Measurements from ENCODE around the gene HIGD1C. TPM values are rescaled to one million over a fixed set of nuclear protein-coding genes. Genes with fewer than 3 reads are reported as not detected.
"Not testable (repeated sequence)": the region's sequence is repeated elsewhere in the genome, so short reads cannot be mapped to it uniquely, and the experiment has no call there.

The HIGD1C gene
- total RNA-seq, 2 experiments from 2014 or later, result not detected

DNA sequence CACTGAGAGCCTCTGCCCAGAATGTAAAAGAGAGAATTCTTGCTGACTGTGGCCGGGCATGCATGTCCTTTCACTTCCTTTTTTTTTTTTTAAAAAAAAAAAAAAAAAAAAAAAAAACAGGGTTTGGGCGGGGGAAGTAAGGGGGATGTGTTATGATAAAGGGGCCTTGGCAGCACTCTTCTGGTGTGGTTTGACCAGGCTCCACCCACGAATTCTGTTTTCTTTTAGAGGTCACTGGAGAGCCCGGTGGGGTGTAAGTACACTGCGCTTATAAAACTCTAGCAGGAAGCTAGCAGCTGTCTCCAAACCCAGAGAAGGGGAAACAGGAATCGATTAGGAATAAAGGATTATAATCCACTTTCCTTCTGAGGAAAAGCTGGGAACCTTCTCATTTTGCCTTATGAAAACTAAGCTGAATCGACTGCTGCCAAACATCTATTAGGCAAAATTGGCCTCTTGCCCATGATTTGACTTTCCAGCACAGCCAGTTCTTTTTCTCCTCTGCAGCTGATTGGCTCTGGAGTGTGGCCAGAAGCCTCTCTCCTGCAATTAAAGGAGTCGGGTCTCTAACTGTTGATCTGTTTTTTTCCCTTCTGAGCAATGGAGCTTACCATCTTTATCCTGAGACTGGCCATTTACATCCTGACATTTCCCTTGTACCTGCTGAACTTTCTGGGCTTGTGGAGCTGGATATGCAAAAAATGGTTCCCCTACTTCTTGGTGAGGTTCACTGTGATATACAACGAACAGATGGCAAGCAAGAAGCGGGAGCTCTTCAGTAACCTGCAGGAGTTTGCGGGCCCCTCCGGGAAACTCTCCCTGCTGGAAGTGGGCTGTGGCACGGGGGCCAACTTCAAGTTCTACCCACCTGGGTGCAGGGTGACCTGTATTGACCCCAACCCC is 27.7 kb upstream of the HIGD1C start:
- H3K4me1 Mint-ChIP-seq (ENCODE audit: low read depth), result peaks cover 36% of the 10 kb centered on the region
- H3K27ac Mint-ChIP-seq, result peak overlapping the region; percentile 91
- H3K9me3 Mint-ChIP-seq, result no peaks in the 10 kb centered on the region
- intact Hi-C loops (cut with micrococcal nuclease), result no loop called here
- no peaks in the 10 kb centered on the region for H3K27me3 Mint-ChIP-seq
- peak; percentile 93 for ATAC-seq
- ChIA-PET CTCF (interaction anchor here (0.7 to 1.2 kb wide), 4 partner anchors 9 to 61 kb away, joined by 3 to 4 read pairs (median 3); no protein-coding TSS in a partner anchor), POLR2A (interaction anchor here (0.8 to 1.3 kb wide), 3 partner anchors 18 to 419 kb away, joined by 3 read pairs; no protein-coding TSS in a partner anchor)
- H3K4me3 Mint-ChIP-seq, result peak overlapping the region; percentile 70
- no peaks in the 10 kb centered on the region for H3K36me3 Mint-ChIP-seq (ENCODE audit: low read depth)
- TF ChIP-seq, protein P1, sequence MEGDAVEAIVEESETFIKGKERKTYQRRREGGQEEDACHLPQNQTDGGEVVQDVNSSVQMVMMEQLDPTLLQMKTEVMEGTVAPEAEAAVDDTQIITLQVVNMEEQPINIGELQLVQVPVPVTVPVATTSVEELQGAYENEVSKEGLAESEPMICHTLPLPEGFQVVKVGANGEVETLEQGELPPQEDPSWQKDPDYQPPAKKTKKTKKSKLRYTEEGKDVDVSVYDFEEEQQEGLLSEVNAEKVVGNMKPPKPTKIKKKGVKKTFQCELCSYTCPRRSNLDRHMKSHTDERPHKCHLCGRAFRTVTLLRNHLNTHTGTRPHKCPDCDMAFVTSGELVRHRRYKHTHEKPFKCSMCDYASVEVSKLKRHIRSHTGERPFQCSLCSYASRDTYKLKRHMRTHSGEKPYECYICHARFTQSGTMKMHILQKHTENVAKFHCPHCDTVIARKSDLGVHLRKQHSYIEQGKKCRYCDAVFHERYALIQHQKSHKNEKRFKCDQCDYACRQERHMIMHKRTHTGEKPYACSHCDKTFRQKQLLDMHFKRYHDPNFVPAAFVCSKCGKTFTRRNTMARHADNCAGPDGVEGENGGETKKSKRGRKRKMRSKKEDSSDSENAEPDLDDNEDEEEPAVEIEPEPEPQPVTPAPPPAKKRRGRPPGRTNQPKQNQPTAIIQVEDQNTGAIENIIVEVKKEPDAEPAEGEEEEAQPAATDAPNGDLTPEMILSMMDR (IDR thresholded peaks at IDR 0.05), result no peak
- peak; percentile 77 for DNase-seq

DNA sequence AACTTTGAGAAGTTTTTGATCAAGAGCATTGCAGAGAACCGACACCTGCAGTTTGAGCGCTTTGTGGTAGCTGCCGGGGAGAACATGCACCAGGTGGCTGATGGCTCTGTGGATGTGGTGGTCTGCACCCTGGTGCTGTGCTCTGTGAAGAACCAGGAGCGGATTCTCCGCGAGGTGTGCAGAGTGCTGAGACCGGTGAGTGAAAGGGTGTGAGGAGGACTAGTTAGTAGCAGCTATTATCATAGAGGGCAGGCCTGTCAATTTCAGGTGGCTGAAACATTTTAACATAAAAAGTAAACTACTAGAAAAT is 27.0 kb upstream of the HIGD1C start:
- Mint-ChIP-seq H3K4me3 (peak overlapping the region; percentile 70), H3K27me3 (no peaks in the 10 kb centered on the region), H3K36me3 (ENCODE audit: low read depth) (no peaks in the 10 kb centered on the region), H3K9me3 (no peaks in the 10 kb centered on the region), H3K27ac (peak overlapping the region; percentile 91), H3K4me1 (ENCODE audit: low read depth) (peaks cover 36% of the 10 kb centered on the region)
- ATAC-seq (peak; percentile 18), DNase-seq (peak; percentile 25)
- TF ChIP-seq, protein P1 (IDR thresholded peaks at IDR 0.05), result no peak
- CTCF ChIA-PET, result interaction anchor here (1.0 to 1.2 kb wide), 2 partner anchors 29 to 60 kb away, joined by 3 to 4 read pairs; no protein-coding TSS in a partner anchor
- intact Hi-C loops (cut with micrococcal nuclease), result no loop called here
- POLR2A ChIA-PET, result interaction anchor here (1.1 to 1.3 kb wide), 2 partner anchors 18 to 420 kb away, joined by 3 read pairs; no protein-coding TSS in a partner anchor

DNA sequence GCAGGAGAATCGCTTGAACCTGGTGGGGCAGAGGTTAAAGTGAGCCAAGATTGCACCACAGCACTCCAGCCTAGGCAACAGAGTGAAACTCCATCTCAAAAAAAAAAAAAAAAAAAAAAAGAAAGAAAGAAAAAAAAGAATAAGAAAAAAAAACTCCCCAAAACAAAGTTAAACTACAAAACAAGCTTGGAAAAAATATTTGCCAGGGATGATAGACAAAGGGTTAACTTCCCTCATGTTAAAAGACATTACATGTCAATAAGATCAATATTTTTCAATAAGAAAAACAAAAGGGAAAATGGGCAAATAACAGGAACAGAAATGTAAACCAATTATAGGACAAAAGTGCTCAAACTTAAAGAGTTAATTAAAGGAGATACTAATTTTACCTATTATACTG is 26.4 kb upstream of the HIGD1C start:
- no peaks in the 10 kb centered on the region for H3K27me3 Mint-ChIP-seq
- peaks cover 36% of the 10 kb centered on the region for H3K4me1 Mint-ChIP-seq (ENCODE audit: low read depth)
- POLR2A ChIA-PET, result interaction anchor here (1.3 kb wide), 1 partner anchor 19 kb away, joined by 3 read pairs; no protein-coding TSS in a partner anchor
- H3K9me3 Mint-ChIP-seq, result no peaks in the 10 kb centered on the region
- H3K4me3 Mint-ChIP-seq, result peak overlapping the region; percentile 30
- TF ChIP-seq, protein P1 (IDR thresholded peaks at IDR 0.05), result no peak
- CTCF ChIA-PET, result interaction anchor here (1.0 kb wide), 1 partner anchor 28 kb away, joined by 3 read pairs; no protein-coding TSS in a partner anchor
- intact Hi-C loops (cut with micrococcal nuclease), result no loop called here
- DNase-seq (no peak), ATAC-seq (no peak)
- no peak overlapping the region for H3K27ac Mint-ChIP-seq
- no peaks in the 10 kb centered on the region for H3K36me3 Mint-ChIP-seq (ENCODE audit: low read depth)

DNA sequence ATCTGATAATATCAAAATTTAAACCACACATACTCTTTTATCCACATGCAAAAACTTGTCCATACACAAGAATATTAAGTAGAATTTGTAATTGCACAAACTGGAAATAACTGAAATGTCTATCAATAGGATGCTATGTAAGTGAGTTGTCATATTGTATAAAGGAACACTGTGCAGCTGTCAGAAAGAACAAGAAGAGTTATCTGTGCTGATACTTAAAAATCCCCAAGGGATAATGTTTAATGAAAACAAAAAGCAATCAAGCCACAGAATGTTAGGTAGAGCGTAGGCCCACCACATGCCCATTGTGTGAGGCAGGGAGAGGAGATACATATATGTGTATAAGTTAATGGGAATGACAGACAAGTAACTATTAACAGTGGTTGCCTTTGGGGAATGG is 25.9 kb upstream of the HIGD1C start:
- H3K4me3 Mint-ChIP-seq, result no peak overlapping the region

DNA sequence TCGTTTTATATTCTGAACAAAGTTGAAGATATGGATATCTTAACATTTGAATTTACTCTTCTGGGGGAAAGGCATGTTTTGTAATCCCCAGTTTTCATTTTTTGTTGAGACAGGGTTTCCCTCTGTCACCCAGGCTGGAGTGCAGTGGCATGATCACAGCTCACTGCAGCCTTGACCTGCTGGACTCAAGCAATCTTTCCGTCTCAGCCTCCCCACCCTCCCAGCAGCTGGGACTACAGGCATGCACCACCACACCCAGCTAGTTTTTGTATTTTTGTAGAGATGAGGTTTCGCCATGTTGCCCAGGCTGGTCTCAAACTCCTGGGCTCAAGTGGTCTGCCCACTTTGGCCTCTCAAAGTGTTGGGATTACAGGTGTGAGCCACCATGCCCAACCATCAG is 25.4 kb upstream of the HIGD1C start:
- ATAC-seq; CTCF ChIA-PET; H3K27ac Mint-ChIP-seq; H3K9me3 Mint-ChIP-seq; H3K27me3 Mint-ChIP-seq; H3K36me3 Mint-ChIP-seq (ENCODE audit: low read depth); DNase-seq; intact Hi-C loops (cut with micrococcal nuclease); H3K4me3 Mint-ChIP-seq: not testable (repeated sequence)
- POLR2A ChIA-PET, result interaction anchor here (0.5 to 0.6 kb wide), 2 partner anchors 34 to 88 kb away, joined by 3 to 6 read pairs; no protein-coding TSS in a partner anchor
- H3K4me1 Mint-ChIP-seq (ENCODE audit: low read depth), result peaks cover 36% of the 10 kb centered on the region

More for the DNA sequence above, 25.9 kb upstream of the HIGD1C start:
- no peak overlapping the region for H3K27ac Mint-ChIP-seq
- DNase-seq (no peak), ATAC-seq (no peak)
- no peaks in the 10 kb centered on the region for H3K27me3 Mint-ChIP-seq
- peaks cover 36% of the 10 kb centered on the region for H3K4me1 Mint-ChIP-seq (ENCODE audit: low read depth)
- intact Hi-C loops (cut with micrococcal nuclease), result no loop called here
- H3K36me3 Mint-ChIP-seq (ENCODE audit: low read depth), result no peaks in the 10 kb centered on the region
- POLR2A ChIA-PET, result interaction anchor here (0.5 to 0.6 kb wide), 2 partner anchors 34 to 88 kb away, joined by 3 to 6 read pairs; no protein-coding TSS in a partner anchor
- TF ChIP-seq, protein P1 (IDR thresholded peaks at IDR 0.05), result no peak
- no peaks in the 10 kb centered on the region for H3K9me3 Mint-ChIP-seq
- CTCF ChIA-PET, result no interaction called here

Data from activated CD8-positive, alpha-beta T cell treated with anti-CD3 and anti-CD28 coated beads for 36 hours (primary cell).